Mucosa of descending colon (tissue), 3 donors: Measurements from ENCODE around the gene WNT10A. TPM values are rescaled to one million over a fixed set of nuclear protein-coding genes. Genes with fewer than 3 reads are reported as not detected.

Experiments used
- ATAC-seq: fragments of 200-7000 bp; cut with Tn5 transposase; one replicate; pipeline ENCODE4 v1.9.1; 2020; ENCODE audit warnings: mild to moderate bottlenecking, moderate library complexity
- DNase-seq, 3 donors: peaks; one replicate each; pipeline ENCODE4 v3.0.0-alpha.2; 2020
- H3K36me3 ChIP-seq: fragments of 200-600 bp; one replicate; pipeline ENCODE4 v1.8.0; 2021; ENCODE audit warnings: low read depth, mild to moderate bottlenecking
- H3K4me1 ChIP-seq: fragments of 200-600 bp; one replicate; pipeline ENCODE4 v1.8.0; 2021; ENCODE audit warnings: low read depth, mild to moderate bottlenecking
- H3K4me3 ChIP-seq: fragments of 200-600 bp; one replicate; pipeline ENCODE4 v1.8.0; 2021; ENCODE audit warnings: mild to moderate bottlenecking
- H3K9me3 ChIP-seq: fragments of 200-600 bp; one replicate; pipeline ENCODE4 v1.8.0; 2021; ENCODE audit warnings: mild to moderate bottlenecking
- CTCF ChIP-seq: fragments of 200-600 bp; IDR thresholded peaks from one replicate; pipeline ENCODE4 v1.8.0; 2022; ENCODE audit warnings: antibody characterized with exemption, mild to moderate bottlenecking
- intact Hi-C, 2 donors: fragments of 100-400 bp; cut with DNase I in 1 of 2; cut with micrococcal nuclease in 1 of 2; formaldehyde crosslinking; loops; one replicate each; pipeline versions ENCODE4 v1.11.0 to v1.11.1; 2022; cut with DNase I, micrococcal nuclease
- total RNA-seq, 3 donors: library from RNA; stranded (reverse); fragmentation: NEBNext Ultra II Directional in 2 of 3; extraction: Animal tissue kit (Norgen Biotek cat#: 25700) in 2 of 3; gene quantifications; one replicate each; pipeline versions ENCODE4 v1.2.1 to v1.2.4, GENCODE V29; 2021 to 2023
- donor health status: DM: no; HTN: no; CAD: no; lungs with moderate emphysema.
- donor health status: DM: no; HTN: no; CAD: no.
- donor health status: DM: no; HTN: yes; CAD: no.

WNT10A gene
- total RNA-seq, 3 donors from 2014 or later, result 0.17 to 1.1 (median 0.22) TPM

DNA sequence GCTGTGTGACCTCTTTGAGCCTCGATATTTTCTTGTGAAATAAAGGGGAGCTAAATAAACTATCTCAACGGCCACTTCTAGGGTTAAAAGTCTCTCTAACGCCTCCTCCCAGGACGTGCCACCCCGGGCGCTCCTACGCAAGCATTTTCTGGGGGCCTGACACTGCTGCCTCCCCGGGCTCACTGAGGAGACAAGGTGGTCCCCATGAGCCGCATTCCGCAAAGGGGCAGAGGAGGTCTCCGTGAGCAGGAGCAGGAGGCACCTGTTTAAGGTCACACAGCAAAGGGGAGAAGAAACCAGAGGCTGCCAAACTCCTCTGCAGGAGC, 913 bp upstream of the WNT10A start:
- Histone ChIP-seq H3K4me3 (no peak overlapping the region), H3K36me3 (no peaks in the 10 kb centered on the region), H3K9me3 (no peaks in the 10 kb centered on the region), H3K4me1 (peaks cover 14% of the 10 kb centered on the region)
- DNase-seq (no peak), ATAC-seq (no peak)
- intact Hi-C loops, result no loop called here
- TF ChIP-seq CTCF, result no peak

DNA sequence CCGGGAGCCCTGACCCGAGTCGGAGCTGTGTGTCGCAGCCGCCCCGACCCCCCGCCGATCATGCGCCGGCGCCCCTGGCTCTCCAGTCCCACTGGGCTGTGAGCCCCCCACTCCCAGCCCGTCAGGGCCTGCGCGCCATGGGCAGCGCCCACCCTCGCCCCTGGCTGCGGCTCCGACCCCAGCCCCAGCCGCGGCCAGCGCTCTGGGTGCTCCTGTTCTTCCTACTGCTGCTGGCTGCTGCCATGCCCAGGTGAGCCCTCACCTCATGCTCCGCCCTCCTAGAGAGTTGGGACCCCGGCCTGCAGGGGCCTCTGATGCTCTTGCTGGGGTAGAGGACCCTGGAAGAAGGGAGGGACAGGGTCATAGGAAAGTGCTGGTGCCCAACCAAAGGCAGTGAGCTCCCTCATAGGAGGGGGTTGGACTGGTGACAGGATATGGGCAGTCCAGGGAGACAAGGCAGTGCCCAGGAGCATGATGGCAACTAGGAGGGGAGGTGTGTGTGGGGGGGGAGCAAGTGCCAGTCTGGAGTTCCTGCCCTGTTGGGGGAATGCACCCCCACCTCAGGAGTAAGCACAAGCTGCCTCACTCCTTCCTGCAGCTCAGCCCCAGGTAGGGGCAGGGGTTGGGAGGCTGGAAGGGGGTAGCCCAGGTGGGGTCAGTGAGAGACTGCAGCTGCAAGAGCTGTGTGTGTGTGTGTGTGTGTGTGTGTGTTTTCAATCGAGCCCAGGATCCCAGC, 375 bp downstream of the WNT10A start:
- H3K36me3 ChIP-seq, result no peaks in the 10 kb centered on the region
- H3K4me1 ChIP-seq, result peaks cover 14% of the 10 kb centered on the region
- peak in 1 of 3 donors; percentile 21 for DNase-seq
- H3K9me3 ChIP-seq, result no peaks in the 10 kb centered on the region
- no peak for ATAC-seq
- intact Hi-C loops, result no loop called here
- no peak for TF ChIP-seq CTCF
- no peak overlapping the region for H3K4me3 ChIP-seq

- intact Hi-C loops, result no loop called here
- no peaks in the 10 kb centered on the region for H3K36me3 ChIP-seq
- DNase-seq, result peak in 1 of 3 donors; percentile 21
- TF ChIP-seq CTCF, result no peak
- peaks cover 14% of the 10 kb centered on the region for H3K4me1 ChIP-seq
- H3K4me3 ChIP-seq, result no peak overlapping the region
- no peaks in the 10 kb centered on the region for H3K9me3 ChIP-seq
- ATAC-seq, result no peak
These were observed 1.2 kb downstream of the WNT10A start for GRCh38 chr2:218881744-218882460.

DNA sequence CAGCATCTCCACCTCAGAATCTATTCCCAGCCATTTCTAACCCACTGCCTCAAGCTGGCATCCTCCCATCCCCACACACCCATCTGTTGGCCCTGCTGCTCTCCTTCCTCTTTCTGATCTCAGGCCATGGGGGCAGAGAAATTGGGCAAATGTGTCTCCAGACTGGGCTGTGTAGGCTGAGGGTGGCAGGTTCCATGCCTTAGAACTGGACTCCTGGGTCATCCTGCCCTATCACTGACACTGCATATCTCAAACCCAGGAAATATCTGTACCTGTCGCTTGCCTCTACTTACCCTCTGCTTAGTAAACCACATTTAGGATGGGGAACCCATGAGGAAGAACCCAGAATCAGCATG, 1.8 kb downstream of the WNT10A start:
- H3K9me3 ChIP-seq, result no peaks in the 10 kb centered on the region
- H3K4me1 ChIP-seq, result peaks cover 14% of the 10 kb centered on the region
- DNase-seq, result peak in 1 of 3 donors; percentile 15
- TF ChIP-seq CTCF, result no peak
- no peak overlapping the region for H3K4me3 ChIP-seq
- H3K36me3 ChIP-seq, result no peaks in the 10 kb centered on the region
- intact Hi-C loops, result no loop called here
- no peak for ATAC-seq

DNA sequence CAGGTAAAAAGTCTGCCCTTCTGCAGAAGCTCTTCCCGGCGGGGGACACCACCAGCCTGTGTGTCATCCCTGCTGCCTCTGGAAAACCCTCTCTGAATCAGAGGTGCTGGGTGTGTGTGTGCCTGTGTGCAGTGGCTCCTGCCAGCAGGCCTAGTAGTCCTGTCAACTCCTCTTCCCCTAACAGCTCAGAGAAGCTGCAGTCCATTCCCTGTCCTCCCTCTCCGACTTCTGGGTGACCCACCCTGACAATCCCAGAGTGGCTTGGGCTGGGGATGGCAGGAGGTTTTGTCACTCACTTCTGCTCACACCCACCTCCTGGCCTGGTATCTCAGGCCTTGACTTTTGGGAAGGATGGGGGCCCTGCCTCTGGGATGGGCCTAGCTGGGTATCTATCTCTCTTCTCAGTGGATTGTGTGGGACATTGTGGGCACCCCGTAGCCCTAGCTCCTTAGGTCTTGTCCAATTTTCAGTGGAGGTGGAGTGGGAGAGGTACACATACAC, 2.3 kb downstream of the WNT10A start:
- intact Hi-C loops, result no loop called here

More for the DNA sequence above, 2.3 kb downstream of the WNT10A start:
- ATAC-seq (no peak), DNase-seq (peak in 1 of 3 donors; percentile 20)
- H3K36me3 ChIP-seq, result no peaks in the 10 kb centered on the region
- no peaks in the 10 kb centered on the region for H3K9me3 ChIP-seq
- H3K4me1 ChIP-seq, result peaks cover 14% of the 10 kb centered on the region
- no peak overlapping the region for H3K4me3 ChIP-seq
- no peak for TF ChIP-seq CTCF
